ENCODE measurements around the gene TPST1. TPM values are rescaled to one million over a fixed set of nuclear protein-coding genes. Genes with fewer than 3 reads are reported as not detected.

Gene TPST1
- total RNA-seq, 4 donors from 2014 or later, result 5.4 to 58.6 (median 12.5) TPM

GRCh38 chr7:66330961-66331360 lies 125.8 kb downstream of the TPST1 start:
- H3K27me3 ChIP-seq, result no peaks in the 10 kb centered on the region
- TF ChIP-seq POLR2A (IDR thresholded peaks at IDR 0.05) (no peak), CTCF (IDR thresholded peaks at IDR 0.05) (no peak)
- no peak overlapping the region for H3K4me3 ChIP-seq
- no peaks in the 10 kb centered on the region for H3K9me3 ChIP-seq
- no peaks in the 10 kb centered on the region for H3K36me3 ChIP-seq
- H3K4me1 ChIP-seq, result peaks cover 0 to 8% (median 0%) of the 10 kb centered on the region in 4 donors
- H3K27ac ChIP-seq, result no peak overlapping the region
- peak in 1 of 3 donors; percentile 49 for DNase-seq

- Histone ChIP-seq H3K9me3 (no peaks in the 10 kb centered on the region), H3K4me3 (no peak overlapping the region), H3K36me3 (no peaks in the 10 kb centered on the region), H3K4me1 (peaks cover 0 to under 1% (median 0%) of the 10 kb centered on the region in 4 donors), H3K27me3 (no peaks in the 10 kb centered on the region), H3K27ac (no peak overlapping the region)
- DNase-seq, result no peak
- TF ChIP-seq POLR2A (IDR thresholded peaks at IDR 0.05) (no peak), CTCF (IDR thresholded peaks at IDR 0.05) (no peak)
These were observed 126.7 kb downstream of the TPST1 start for GRCh38 chr7:66331883-66332282.

- DNase-seq, result no peak
- Histone ChIP-seq H3K36me3 (no peaks in the 10 kb centered on the region), H3K4me1 (no peaks in the 10 kb centered on the region), H3K9me3 (no peaks in the 10 kb centered on the region), H3K27ac (no peak overlapping the region), H3K4me3 (no peak overlapping the region), H3K27me3 (no peaks in the 10 kb centered on the region)
- no peak for TF ChIP-seq POLR2A (IDR thresholded peaks at IDR 0.05)
- TF ChIP-seq CTCF (IDR thresholded peaks at IDR 0.05), result no peak
These were observed 128.3 kb downstream of the TPST1 start for GRCh38 chr7:66333443-66333842.

- TF ChIP-seq POLR2A (IDR thresholded peaks at IDR 0.05) (no peak), CTCF (IDR thresholded peaks at IDR 0.05) (no peak)
- no peak overlapping the region for H3K4me3 ChIP-seq
- DNase-seq, result no peak
- no peak overlapping the region for H3K27ac ChIP-seq
- no peaks in the 10 kb centered on the region for H3K27me3 ChIP-seq
- no peaks in the 10 kb centered on the region for H3K9me3 ChIP-seq
- H3K36me3 ChIP-seq, result no peaks in the 10 kb centered on the region
- no peaks in the 10 kb centered on the region for H3K4me1 ChIP-seq
These were observed 130.2 kb downstream of the TPST1 start for GRCh38 chr7:66335318-66335717.

GRCh38 chr7:66336760-66337159 lies 131.6 kb downstream of the TPST1 start:
- TF ChIP-seq CTCF (IDR thresholded peaks at IDR 0.05), result no peak
- no peak for TF ChIP-seq POLR2A (IDR thresholded peaks at IDR 0.05)
- no peak overlapping the region for H3K27ac ChIP-seq
- no peaks in the 10 kb centered on the region for H3K9me3 ChIP-seq
- no peaks in the 10 kb centered on the region for H3K4me1 ChIP-seq
- H3K27me3 ChIP-seq, result no peaks in the 10 kb centered on the region
- H3K4me3 ChIP-seq, result no peak overlapping the region
- H3K36me3 ChIP-seq, result no peaks in the 10 kb centered on the region
- DNase-seq, result no peak

GRCh38 chr7:66339141-66339540 lies 134.0 kb downstream of the TPST1 start:
- no peak for TF ChIP-seq CTCF (IDR thresholded peaks at IDR 0.05)
- no peak for DNase-seq
- Histone ChIP-seq H3K4me1 (no peaks in the 10 kb centered on the region), H3K27ac (no peak overlapping the region), H3K27me3 (no peaks in the 10 kb centered on the region), H3K4me3 (no peak overlapping the region), H3K36me3 (no peaks in the 10 kb centered on the region), H3K9me3 (no peaks in the 10 kb centered on the region)

All from Peyer's patch (tissue), 4 donors.